Tibial nerve (tissue), 4 donors: ENCODE data around the gene CD34. TPM values are rescaled to one million over a fixed set of nuclear protein-coding genes. Genes with fewer than 3 reads are reported as not detected.

Source experiments
- DNase-seq, 2 donors: peaks; one replicate each; pipeline ENCODE4 v3.0.0-alpha.2; 2019; ENCODE audit warnings: low spot score in 2 of 2
- H3K27ac ChIP-seq, 4 donors: fragments of 200-600 bp; sonication (generic) in 3 of 4; one replicate each; pipeline ENCODE4 v1.5.1; 2017 to 2019; ENCODE audit warnings: mild to moderate bottlenecking in 1 of 4
- H3K27me3 ChIP-seq, 2 donors: fragments of 200-600 bp; sonication (generic) in 1 of 2; one replicate each; pipeline versions ENCODE4 v1.5.1 to v1.6.0; 2017 to 2019
- H3K36me3 ChIP-seq, 3 donors: fragments of 200-600 bp; sonication (generic); one replicate each; pipeline ENCODE4 v1.5.1; 2018 to 2019
- H3K4me1 ChIP-seq, 4 donors: fragments of 200-600 bp; sonication (generic) in 3 of 4; one replicate each; pipeline ENCODE4 v1.5.1; 2017 to 2019
- H3K4me3 ChIP-seq, 4 donors: fragments of 200-600 bp; sonication (generic) in 3 of 4; one replicate each; pipeline ENCODE4 v1.5.1; 2017 to 2019; ENCODE audit warnings: mild to moderate bottlenecking in 1 of 4, moderate library complexity in 1 of 4
- H3K9me3 ChIP-seq, 4 donors: fragments of 200-600 bp; sonication (generic) in 3 of 4; one replicate each; pipeline ENCODE4 v1.5.1; 2017 to 2019
- CTCF ChIP-seq, 5 experiments: fragments of 200-600 bp in 3 of 5; fragments of 450-650 bp in 2 of 5; sonication (generic) in 3 of 5; IDR thresholded peaks; one replicate each; pipeline ENCODE4 v1.5.1; 2016 to 2019; ENCODE audit warnings: antibody characterized with exemption in 5 of 5, mild to moderate bottlenecking in 3 of 5, moderate library complexity in 2 of 5
- EP300 ChIP-seq, 2 donors: sonication (generic); formaldehyde crosslinking; IDR thresholded peaks; one replicate each; pipeline ENCODE4 v1.6.1; 2017; ENCODE audit warnings: antibody characterized with exemption in 2 of 2, mild to moderate bottlenecking in 1 of 2
- POLR2A ChIP-seq, 2 donors: fragments of 450-650 bp; IDR thresholded peaks; one replicate each; pipeline ENCODE4 v1.6.1; 2017; ENCODE audit warnings: antibody characterized with exemption in 2 of 2, mild to moderate bottlenecking in 2 of 2, moderate library complexity in 2 of 2
- WGBS, 2 donors: methylation state at CpG; one replicate each; pipeline ENCODE4 v1.1.5; 2018; 5-methylcytosine and 5-hydroxymethylcytosine counted together
- total RNA-seq, 4 donors: library from RNA; depleted of rRNA; stranded (reverse); fragments of >200 nt; gene quantifications; one replicate each; pipeline ENCODE4 v1.1.0, GENCODE V29; 2016

CD34 gene
- total RNA-seq, 4 donors from 2014 or later, result 38.5 to 73.7 (median 55.3) TPM

DNA sequence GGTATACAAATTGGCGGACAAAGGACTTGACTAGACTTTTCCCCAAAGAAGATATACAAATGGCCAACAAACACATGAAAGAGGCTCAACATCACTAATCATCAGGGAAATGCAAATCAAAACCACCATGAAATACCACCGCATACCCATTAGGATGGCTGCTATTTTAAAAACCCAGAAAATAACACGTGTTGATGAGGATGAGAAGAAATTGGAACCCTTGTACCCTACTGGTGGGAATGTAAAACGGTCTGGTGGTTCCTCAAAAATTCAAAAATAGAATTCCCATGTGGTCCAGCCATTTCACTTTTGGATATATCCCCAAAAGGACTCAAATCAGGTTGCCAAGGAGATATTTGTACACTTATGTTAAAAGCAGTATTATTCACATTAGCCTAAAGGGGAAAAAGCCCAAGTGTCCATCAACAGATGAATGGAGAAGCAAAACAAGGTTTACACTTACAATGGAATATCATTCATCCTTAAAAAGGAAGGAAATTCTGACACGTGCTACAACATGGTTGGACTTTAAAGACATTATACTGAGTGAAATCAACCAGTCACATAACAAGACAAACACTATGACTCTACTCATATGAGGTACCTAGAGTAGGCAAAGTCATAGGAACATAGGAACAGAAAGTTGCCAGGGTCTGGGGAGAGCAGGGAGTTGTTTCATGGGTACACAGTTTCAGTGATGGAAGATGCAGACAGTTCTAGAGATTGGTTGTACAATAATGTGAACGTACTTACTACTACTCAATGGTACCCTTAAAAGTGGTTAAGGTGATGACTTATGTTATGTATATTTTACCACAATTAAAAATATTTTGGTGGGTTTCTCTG lies 17.0 kb downstream of the CD34 start:
- WGBS, 2 donors, result 61 to 68% methylated on average over 6 of the region's 6 CpGs
- peak overlapping the region in 1 of 4 donors; percentile 4 for H3K27ac ChIP-seq
- peaks cover 0 to 55% (median 24%) of the 10 kb centered on the region in 4 donors for H3K4me1 ChIP-seq
- DNase-seq, result no peak
- no peak overlapping the region for H3K4me3 ChIP-seq
- TF ChIP-seq POLR2A (IDR thresholded peaks at IDR 0.05) (no peak), CTCF (IDR thresholded peaks at IDR 0.05) (no peak), EP300 (IDR thresholded peaks at IDR 0.05) (no peak)
- H3K9me3 ChIP-seq, result no peaks in the 10 kb centered on the region
- no peaks in the 10 kb centered on the region for H3K27me3 ChIP-seq
- H3K36me3 ChIP-seq, result no peaks in the 10 kb centered on the region

GRCh38 chr1:207892764-207893163 lies 18.2 kb downstream of the CD34 start:
- no peak for DNase-seq
- Histone ChIP-seq H3K4me1 (peaks cover 0 to 59% (median 26%) of the 10 kb centered on the region in 4 donors), H3K4me3 (no peak overlapping the region), H3K36me3 (no peaks in the 10 kb centered on the region), H3K27ac (peak overlapping the region in 1 of 4 donors; percentile 32), H3K9me3 (no peaks in the 10 kb centered on the region), H3K27me3 (no peaks in the 10 kb centered on the region)
- TF ChIP-seq CTCF (IDR thresholded peaks at IDR 0.05), result no peak
- TF ChIP-seq POLR2A (IDR thresholded peaks at IDR 0.05), result no peak
- no peak for TF ChIP-seq EP300 (IDR thresholded peaks at IDR 0.05)
- 18 to 41% methylated on average over 5 of the region's 5 CpGs for WGBS, 2 donors

GRCh38 chr1:207891148-207891547 lies 19.8 kb downstream of the CD34 start:
- TF ChIP-seq POLR2A (IDR thresholded peaks at IDR 0.05), result no peak
- TF ChIP-seq CTCF (IDR thresholded peaks at IDR 0.05), result no peak
- TF ChIP-seq EP300 (IDR thresholded peaks at IDR 0.05), result no peak
- WGBS, 2 donors, result 85 to 88% methylated on average over 6 of the region's 6 CpGs
- DNase-seq, result no peak
- Histone ChIP-seq H3K4me3 (no peak overlapping the region), H3K9me3 (no peaks in the 10 kb centered on the region), H3K27ac (peak overlapping the region in 3 of 4 donors; percentile 67 to 79 (median 77)), H3K4me1 (peaks cover 0 to 69% (median 26%) of the 10 kb centered on the region in 4 donors), H3K27me3 (no peaks in the 10 kb centered on the region), H3K36me3 (peaks cover 0 to 4% (median 0%) of the 10 kb centered on the region in 3 donors)

GRCh38 chr1:207890136-207890738 lies 20.7 kb downstream of the CD34 start:
- peaks cover 0 to 78% (median 31%) of the 10 kb centered on the region in 4 donors for H3K4me1 ChIP-seq
- DNase-seq, result peak; percentile 54 to 71
- H3K9me3 ChIP-seq, result no peaks in the 10 kb centered on the region
- H3K36me3 ChIP-seq, result peaks cover 0 to 4% (median 0%) of the 10 kb centered on the region in 3 donors
- no peak for TF ChIP-seq POLR2A (IDR thresholded peaks at IDR 0.05)
- peak; percentile 47 to 85 for TF ChIP-seq EP300 (IDR thresholded peaks at IDR 0.05)
- H3K27ac ChIP-seq, result peak overlapping the region in 3 of 4 donors; percentile 67 to 79 (median 77)
- no peak overlapping the region for H3K4me3 ChIP-seq
- 11 to 12% methylated on average over 4 of the region's 4 CpGs for WGBS, 2 donors
- H3K27me3 ChIP-seq, result no peaks in the 10 kb centered on the region

GRCh38 chr1:207888652-207889051 lies 22.3 kb downstream of the CD34 start:
- no peaks in the 10 kb centered on the region for H3K9me3 ChIP-seq
- peaks cover 0 to 86% (median 38%) of the 10 kb centered on the region in 4 donors for H3K4me1 ChIP-seq
- peak overlapping the region in 3 of 4 donors; percentile 67 to 79 (median 77) for H3K27ac ChIP-seq
- peak; percentile 39 to 57 for DNase-seq
- peaks cover 0 to 4% (median 0%) of the 10 kb centered on the region in 3 donors for H3K36me3 ChIP-seq
- TF ChIP-seq CTCF (IDR thresholded peaks at IDR 0.05) (peak in 1 of 5 experiments; percentile 9), POLR2A (IDR thresholded peaks at IDR 0.05) (no peak), EP300 (IDR thresholded peaks at IDR 0.05) (peak in 1 of 2 donors; percentile 39)
- H3K27me3 ChIP-seq, result no peaks in the 10 kb centered on the region
- H3K4me3 ChIP-seq, result no peak overlapping the region
- 60 to 72% methylated on average over 5 of the region's 5 CpGs for whole genome bisulfite sequencing, 2 donors
